ENCODE results near the gene FREM3.

DNA sequence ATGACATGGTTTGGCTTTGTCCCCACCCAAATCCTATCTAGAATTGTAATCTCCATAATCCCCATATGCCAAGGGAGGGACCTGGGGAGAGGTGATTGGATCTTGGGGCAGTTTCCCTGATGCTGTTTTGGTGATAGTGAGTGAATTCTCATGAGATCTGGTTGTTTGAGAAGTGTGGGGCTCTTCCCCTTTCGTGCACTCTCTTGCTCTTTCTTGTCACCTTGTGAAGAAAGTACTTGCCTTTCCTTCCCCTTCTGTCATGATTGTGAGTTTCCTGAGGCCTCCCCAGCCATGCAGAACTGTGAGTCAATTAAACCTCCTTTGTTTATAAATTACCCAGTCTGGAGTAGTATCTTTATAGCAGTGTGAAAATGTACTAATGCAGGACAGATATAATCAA is 36.4 kb upstream of the FREM3 start:
- TF ChIP-seq, protein P1, sequence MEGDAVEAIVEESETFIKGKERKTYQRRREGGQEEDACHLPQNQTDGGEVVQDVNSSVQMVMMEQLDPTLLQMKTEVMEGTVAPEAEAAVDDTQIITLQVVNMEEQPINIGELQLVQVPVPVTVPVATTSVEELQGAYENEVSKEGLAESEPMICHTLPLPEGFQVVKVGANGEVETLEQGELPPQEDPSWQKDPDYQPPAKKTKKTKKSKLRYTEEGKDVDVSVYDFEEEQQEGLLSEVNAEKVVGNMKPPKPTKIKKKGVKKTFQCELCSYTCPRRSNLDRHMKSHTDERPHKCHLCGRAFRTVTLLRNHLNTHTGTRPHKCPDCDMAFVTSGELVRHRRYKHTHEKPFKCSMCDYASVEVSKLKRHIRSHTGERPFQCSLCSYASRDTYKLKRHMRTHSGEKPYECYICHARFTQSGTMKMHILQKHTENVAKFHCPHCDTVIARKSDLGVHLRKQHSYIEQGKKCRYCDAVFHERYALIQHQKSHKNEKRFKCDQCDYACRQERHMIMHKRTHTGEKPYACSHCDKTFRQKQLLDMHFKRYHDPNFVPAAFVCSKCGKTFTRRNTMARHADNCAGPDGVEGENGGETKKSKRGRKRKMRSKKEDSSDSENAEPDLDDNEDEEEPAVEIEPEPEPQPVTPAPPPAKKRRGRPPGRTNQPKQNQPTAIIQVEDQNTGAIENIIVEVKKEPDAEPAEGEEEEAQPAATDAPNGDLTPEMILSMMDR (IDR thresholded peaks at IDR 0.05) = no peak
- TF ChIP-seq POLR2A (IDR thresholded peaks at IDR 0.05) (no peak), POLR2AphosphoS5 (IDR thresholded peaks at IDR 0.05) (no peak)

All from suprapubic skin (tissue), 4 donors.